HUES48 (cell line): ENCODE results near the gene GID4.

Experiments used
- H3K27ac ChIP-seq: one replicate; pipeline ENCODE4 v1.7.0; 2013; ENCODE audit warnings: low read depth, low read length, inconsistent platforms
- H3K27me3 ChIP-seq: 2 replicates; pipeline ENCODE4 v1.6.1; 2013; ENCODE audit warnings: mild to moderate bottlenecking, low read length; ENCODE audit not compliant: control insufficient read depth, insufficient read depth
- H3K36me3 ChIP-seq: 2 replicates; pipeline ENCODE4 v1.6.1; 2013; ENCODE audit warnings: low read length; ENCODE audit not compliant: control insufficient read depth, insufficient read depth
- H3K4me1 ChIP-seq: 2 replicates; pipeline ENCODE4 v1.6.1; 2013; ENCODE audit warnings: mild to moderate bottlenecking, low read length; ENCODE audit not compliant: control insufficient read depth, insufficient read depth
- H3K4me3 ChIP-seq: 2 replicates; pipeline ENCODE4 v1.5.1; 2013; ENCODE audit warnings: mild to moderate bottlenecking, low read depth, low read length
- H3K9ac ChIP-seq: 2 replicates; pipeline ENCODE4 v1.6.1; 2013; ENCODE audit warnings: mild to moderate bottlenecking, low read depth, low read length, moderate library complexity
- H3K9me3 ChIP-seq: 2 replicates; pipeline ENCODE4 v1.6.1; 2013; ENCODE audit warnings: low read length; ENCODE audit not compliant: control insufficient read depth, insufficient read depth

GID4 gene

GRCh38 chr17:18004345-18004744 is 34.9 kb upstream of the GID4 start:
- Histone ChIP-seq H3K4me3 (no peak overlapping the region), H3K4me1 (peaks cover 5% of the 10 kb centered on the region), H3K27me3 (no peaks in the 10 kb centered on the region), H3K36me3 (no peaks in the 10 kb centered on the region), H3K27ac (no peak overlapping the region), H3K9me3 (no peaks in the 10 kb centered on the region), H3K9ac (no peak overlapping the region)

- Histone ChIP-seq H3K27me3 (no peaks in the 10 kb centered on the region), H3K9ac (no peak overlapping the region), H3K27ac (no peak overlapping the region), H3K9me3 (no peaks in the 10 kb centered on the region), H3K4me1 (peaks cover 5% of the 10 kb centered on the region), H3K4me3 (no peak overlapping the region), H3K36me3 (no peaks in the 10 kb centered on the region)
Observed at GRCh38 chr17:18004884-18005305, 34.3 kb upstream of the GID4 start.

GRCh38 chr17:18005496-18005895 is 33.7 kb upstream of the GID4 start:
- Histone ChIP-seq H3K4me1 (peaks cover 5% of the 10 kb centered on the region), H3K9me3 (no peaks in the 10 kb centered on the region), H3K4me3 (no peak overlapping the region), H3K27ac (no peak overlapping the region), H3K27me3 (no peaks in the 10 kb centered on the region), H3K36me3 (no peaks in the 10 kb centered on the region), H3K9ac (no peak overlapping the region)

GRCh38 chr17:18006495-18007239 is 32.5 kb upstream of the GID4 start:
- no peaks in the 10 kb centered on the region for H3K27me3 ChIP-seq
- H3K4me1 ChIP-seq, result peaks cover 5% of the 10 kb centered on the region
- H3K27ac ChIP-seq, result no peak overlapping the region
- no peaks in the 10 kb centered on the region for H3K36me3 ChIP-seq
- H3K4me3 ChIP-seq, result no peak overlapping the region
- H3K9ac ChIP-seq, result no peak overlapping the region
- no peaks in the 10 kb centered on the region for H3K9me3 ChIP-seq

GRCh38 chr17:18008496-18009268 is 30.5 kb upstream of the GID4 start:
- Histone ChIP-seq H3K4me3 (no peak overlapping the region), H3K4me1 (peaks cover 5% of the 10 kb centered on the region), H3K9me3 (no peaks in the 10 kb centered on the region), H3K27me3 (no peaks in the 10 kb centered on the region), H3K27ac (no peak overlapping the region), H3K9ac (no peak overlapping the region), H3K36me3 (no peaks in the 10 kb centered on the region)

GRCh38 chr17:18009609-18010420 is 29.4 kb upstream of the GID4 start:
- Histone ChIP-seq H3K9ac (no peak overlapping the region), H3K9me3 (no peaks in the 10 kb centered on the region), H3K4me3 (no peak overlapping the region), H3K4me1 (peaks cover 5% of the 10 kb centered on the region), H3K36me3 (no peaks in the 10 kb centered on the region), H3K27me3 (no peaks in the 10 kb centered on the region), H3K27ac (no peak overlapping the region)

- H3K4me3 ChIP-seq, result no peak overlapping the region
- no peaks in the 10 kb centered on the region; the same call in 1 of the 2 replicates for H3K36me3 ChIP-seq
- peaks cover 5% of the 10 kb centered on the region for H3K4me1 ChIP-seq
- no peak overlapping the region for H3K27ac ChIP-seq
- H3K9me3 ChIP-seq, result no peaks in the 10 kb centered on the region
- no peaks in the 10 kb centered on the region for H3K27me3 ChIP-seq
- no peak overlapping the region for H3K9ac ChIP-seq
Observed at GRCh38 chr17:18011286-18011685, 27.9 kb upstream of the GID4 start.

- Histone ChIP-seq H3K36me3 (no peaks in the 10 kb centered on the region; the same call in 1 of the 2 replicates), H3K4me1 (no peaks in the 10 kb centered on the region), H3K4me3 (no peak overlapping the region), H3K9ac (no peak overlapping the region), H3K27me3 (no peaks in the 10 kb centered on the region), H3K9me3 (no peaks in the 10 kb centered on the region), H3K27ac (no peak overlapping the region)
Observed at GRCh38 chr17:18014006-18014405, 25.2 kb upstream of the GID4 start.

- Histone ChIP-seq H3K9me3 (no peaks in the 10 kb centered on the region), H3K27ac (no peak overlapping the region), H3K36me3 (no peaks in the 10 kb centered on the region; the same call in 1 of the 2 replicates), H3K4me3 (no peak overlapping the region), H3K27me3 (no peaks in the 10 kb centered on the region), H3K4me1 (0 out of 2 replicates have a peak, but pooled peaks cover 5% of the 10 kb centered on the region), H3K9ac (no peak overlapping the region)
Observed at GRCh38 chr17:18015593-18015992, 23.6 kb upstream of the GID4 start.

GRCh38 chr17:18016426-18016825 is 22.8 kb upstream of the GID4 start:
- Histone ChIP-seq H3K4me1 (0 out of 2 replicates have a peak, but pooled peaks cover 5% of the 10 kb centered on the region), H3K9ac (no peak overlapping the region), H3K27me3 (no peaks in the 10 kb centered on the region), H3K9me3 (no peaks in the 10 kb centered on the region), H3K4me3 (no peak overlapping the region), H3K27ac (no peak overlapping the region), H3K36me3 (no peaks in the 10 kb centered on the region; the same call in 1 of the 2 replicates)
